ENCODE data around the gene OR2L8.

OR2L8 gene

DNA sequence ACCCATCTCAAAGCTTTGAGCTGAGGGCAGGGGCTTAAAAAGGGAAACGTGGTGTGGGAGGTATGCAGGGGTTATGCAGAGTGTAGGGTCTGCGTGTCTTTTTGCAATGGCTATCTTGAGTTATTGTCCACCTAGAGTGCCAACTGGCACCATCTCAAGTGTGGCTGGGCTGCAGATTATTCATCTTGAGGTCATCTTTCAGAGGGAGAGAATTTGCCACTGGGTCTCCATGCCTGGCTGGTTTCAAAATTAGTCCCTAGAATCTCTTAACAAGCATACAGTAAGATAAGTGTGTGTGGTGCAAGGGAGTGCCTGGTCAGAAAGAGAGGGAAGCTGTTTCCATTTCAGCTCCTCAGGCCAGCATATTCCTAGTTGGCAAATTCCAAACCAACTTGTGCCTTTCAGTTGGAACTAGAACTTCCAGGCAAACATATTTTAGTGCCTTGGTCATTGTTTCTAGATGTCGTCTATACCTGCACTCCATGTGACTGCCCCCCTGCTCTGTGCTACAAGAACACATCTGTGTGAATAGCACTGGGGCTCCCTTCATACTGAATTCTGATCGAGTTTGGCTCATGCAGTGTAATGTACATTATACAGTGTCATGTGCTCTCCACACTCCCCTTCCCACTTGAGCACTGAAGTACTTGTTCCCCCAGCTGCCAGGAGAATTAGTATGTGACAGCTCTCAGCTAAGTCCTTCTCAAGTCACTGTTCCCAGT is 33.6 kb upstream of the OR2L8 start:
- H3K4me3 ChIP-seq (ENCODE audit: low read depth, low read length): no peak overlapping the region
- TF ChIP-seq, protein P1, sequence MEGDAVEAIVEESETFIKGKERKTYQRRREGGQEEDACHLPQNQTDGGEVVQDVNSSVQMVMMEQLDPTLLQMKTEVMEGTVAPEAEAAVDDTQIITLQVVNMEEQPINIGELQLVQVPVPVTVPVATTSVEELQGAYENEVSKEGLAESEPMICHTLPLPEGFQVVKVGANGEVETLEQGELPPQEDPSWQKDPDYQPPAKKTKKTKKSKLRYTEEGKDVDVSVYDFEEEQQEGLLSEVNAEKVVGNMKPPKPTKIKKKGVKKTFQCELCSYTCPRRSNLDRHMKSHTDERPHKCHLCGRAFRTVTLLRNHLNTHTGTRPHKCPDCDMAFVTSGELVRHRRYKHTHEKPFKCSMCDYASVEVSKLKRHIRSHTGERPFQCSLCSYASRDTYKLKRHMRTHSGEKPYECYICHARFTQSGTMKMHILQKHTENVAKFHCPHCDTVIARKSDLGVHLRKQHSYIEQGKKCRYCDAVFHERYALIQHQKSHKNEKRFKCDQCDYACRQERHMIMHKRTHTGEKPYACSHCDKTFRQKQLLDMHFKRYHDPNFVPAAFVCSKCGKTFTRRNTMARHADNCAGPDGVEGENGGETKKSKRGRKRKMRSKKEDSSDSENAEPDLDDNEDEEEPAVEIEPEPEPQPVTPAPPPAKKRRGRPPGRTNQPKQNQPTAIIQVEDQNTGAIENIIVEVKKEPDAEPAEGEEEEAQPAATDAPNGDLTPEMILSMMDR (IDR thresholded peaks at IDR 0.05; ENCODE audit: low read depth, low read length, missing control alignments): no peak
- no peak for DNase-seq (ENCODE audit: low read depth)

DNA sequence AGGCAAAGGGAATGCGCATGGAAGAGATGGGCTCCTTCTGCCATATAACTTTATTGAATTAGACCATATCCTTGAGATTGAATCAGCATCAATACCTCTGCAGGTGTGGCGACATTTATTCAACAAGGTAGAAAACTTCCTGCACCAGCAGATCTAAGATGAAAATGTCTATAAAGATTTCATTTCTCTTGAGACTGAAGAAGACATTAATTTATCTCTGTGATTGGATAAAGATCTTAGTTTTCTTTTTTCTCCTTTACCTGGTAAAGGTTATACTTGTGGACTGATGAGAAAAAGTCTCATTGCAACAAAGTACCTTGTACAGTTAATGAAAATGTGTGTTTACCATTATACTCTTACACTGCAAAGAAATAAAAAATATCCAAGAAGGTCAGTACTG is 28.7 kb upstream of the OR2L8 start, which contains the start of gene OR2T8:
Gene OR2T8, plus strand, starts transcription at position 301 of the 400 bp plus-strand sequence. CDS start 766 bp downstream, outside the sequence.
- DNase-seq (ENCODE audit: low read depth): no peak
- TF ChIP-seq, protein P1 (IDR thresholded peaks at IDR 0.05; ENCODE audit: low read depth, low read length, missing control alignments): no peak
- H3K4me3 ChIP-seq (ENCODE audit: low read depth, low read length): no peak within 1 kb of the TSS

GRCh38 chr1:247923941-247924340 is 24.7 kb upstream of the OR2L8 start:
- TF ChIP-seq, protein P1 (IDR thresholded peaks at IDR 0.05; ENCODE audit: low read depth, low read length, missing control alignments): no peak

DNA sequence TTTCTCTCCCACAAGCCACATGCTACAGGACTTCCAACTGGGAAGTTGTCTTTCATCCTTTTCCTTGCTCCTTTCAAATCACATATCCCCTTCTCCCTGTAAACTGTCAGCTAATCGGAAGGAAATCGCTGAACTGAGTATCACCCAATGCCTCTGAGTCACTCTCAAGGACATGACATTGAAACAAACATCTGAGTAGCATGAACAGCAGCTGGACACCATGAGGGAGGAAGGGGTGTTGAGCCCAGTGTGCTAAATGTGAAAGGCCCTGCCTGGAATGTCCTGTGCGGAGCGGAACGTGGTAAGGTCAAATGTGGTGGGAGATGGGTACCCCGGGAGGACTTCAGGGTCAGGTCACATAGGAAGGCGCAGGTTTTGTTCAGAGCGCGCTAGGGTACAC is 23.8 kb upstream of the OR2L8 start, which contains the start of gene OR2AJ1:
Gene OR2AJ1, plus strand, starts transcription at position 22 of the 400 bp plus-strand sequence. CDS start 8,880 bp downstream, outside the sequence.
- TF ChIP-seq, protein P1 (IDR thresholded peaks at IDR 0.05; ENCODE audit: low read depth, low read length, missing control alignments): no peak
- H3K4me3 ChIP-seq (ENCODE audit: low read depth, low read length): no peak within 1 kb of the TSS
- no peak for DNase-seq (ENCODE audit: low read depth)

More at GRCh38 chr1:247923941-247924340, 24.7 kb upstream of the OR2L8 start:
- no peak for DNase-seq (ENCODE audit: low read depth)
- no peak overlapping the region for H3K4me3 ChIP-seq (ENCODE audit: low read depth, low read length)

DNA sequence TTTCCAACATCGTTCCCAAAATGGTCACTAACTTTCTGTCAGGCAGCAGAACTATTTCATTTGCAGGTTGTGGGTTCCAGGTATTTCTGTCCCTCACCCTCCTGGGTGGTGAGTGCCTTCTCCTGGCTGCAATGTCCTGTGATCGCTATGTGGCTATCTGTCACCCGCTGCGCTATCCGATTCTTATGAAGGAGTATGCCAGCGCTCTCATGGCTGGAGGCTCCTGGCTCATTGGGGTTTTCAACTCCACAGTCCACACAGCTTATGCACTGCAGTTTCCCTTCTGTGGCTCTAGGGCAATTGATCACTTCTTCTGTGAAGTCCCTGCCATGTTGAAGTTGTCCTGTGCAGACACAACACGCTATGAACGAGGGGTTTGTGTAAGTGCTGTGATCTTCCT is 14.7 kb upstream of the OR2L8 start:
- TF ChIP-seq, protein P1 (IDR thresholded peaks at IDR 0.05; ENCODE audit: low read depth, low read length, missing control alignments): no peak
- H3K4me3 ChIP-seq (ENCODE audit: low read depth, low read length): no peak overlapping the region
- DNase-seq (ENCODE audit: low read depth): no peak

DNA sequence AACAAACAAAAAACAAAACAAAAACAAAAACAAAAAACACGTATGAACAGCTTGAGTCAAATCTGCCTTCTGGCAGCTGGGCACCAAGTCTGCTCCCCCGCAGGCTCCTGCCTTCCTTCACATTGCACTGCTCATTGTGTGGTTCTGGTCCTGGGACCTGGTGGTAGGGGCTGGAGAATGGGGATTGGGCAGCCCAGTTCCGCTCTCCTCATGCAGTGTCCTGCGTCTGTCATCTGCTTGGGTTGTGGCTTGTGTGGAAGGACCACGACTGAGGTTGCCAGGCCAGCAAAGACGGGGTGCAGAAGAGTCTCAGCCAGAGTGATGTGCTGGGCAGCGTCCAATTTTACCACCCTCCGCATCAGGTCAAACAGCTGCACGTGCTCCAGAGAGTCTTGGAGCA is 12.9 kb upstream of the OR2L8 start:
- H3K4me3 ChIP-seq (ENCODE audit: low read depth, low read length): no peak overlapping the region
- DNase-seq (ENCODE audit: low read depth): no peak
- TF ChIP-seq, protein P1 (IDR thresholded peaks at IDR 0.05; ENCODE audit: low read depth, low read length, missing control alignments): no peak

- no peak overlapping the region for H3K4me3 ChIP-seq (ENCODE audit: low read depth, low read length)
- DNase-seq (ENCODE audit: low read depth): no peak
- TF ChIP-seq, protein P1 (IDR thresholded peaks at IDR 0.05; ENCODE audit: low read depth, low read length, missing control alignments): no peak
Observed at GRCh38 chr1:247936415-247936814, 12.2 kb upstream of the OR2L8 start.
